Prostate gland (tissue), 2 donors: Measurements from ENCODE around the gene MAP4K4. TPM values are rescaled to one million over a fixed set of nuclear protein-coding genes. Genes with fewer than 3 reads are reported as not detected.

Source experiments
- DNase-seq: peaks from one replicate; pipeline ENCODE4 v3.0.0-alpha.2; 2019; ENCODE audit warnings: low spot score
- H3K27ac ChIP-seq, 2 donors: fragments of 200-600 bp; sonication (generic); 2 replicates each; pipeline ENCODE4 v1.5.1; 2017 to 2019
- H3K27me3 ChIP-seq: fragments of 200-600 bp; sonication (generic); replicated peaks from 2 replicates; pipeline ENCODE4 v1.5.1; 2019; ENCODE audit not compliant: insufficient read depth
- H3K36me3 ChIP-seq, 2 donors: fragments of 200-600 bp; sonication (generic); 1 replicate in 1 of 2; 2 replicates in 1 of 2; pipeline versions ENCODE4 v1.5.1 to v1.8.1; 2017 to 2019
- H3K4me1 ChIP-seq: fragments of 200-600 bp; sonication (generic); replicated peaks from 2 replicates; pipeline ENCODE4 v1.5.1; 2019
- H3K4me3 ChIP-seq, 2 donors: fragments of 200-600 bp; sonication (generic); 2 replicates each; pipeline ENCODE4 v1.5.1; 2017 to 2019
- H3K9me3 ChIP-seq: fragments of 200-600 bp; sonication (generic); 2 replicates; pipeline ENCODE4 v1.5.1; 2017
- CTCF ChIP-seq, 4 experiments: fragments of 200-600 bp in 2 of 4; fragments of 450-650 bp in 2 of 4; sonication (generic) in 2 of 4; IDR thresholded peaks; 1 replicate in 3 of 4; 2 replicates in 1 of 4; pipeline ENCODE4 v1.5.1; 2016 to 2019; ENCODE audit warnings: antibody characterized with exemption in 4 of 4, mild to moderate bottlenecking in 2 of 4, moderate library complexity in 2 of 4
- POLR2A ChIP-seq: fragments of 450-650 bp; IDR thresholded peaks from one replicate; pipeline ENCODE4 v1.6.1; 2016; ENCODE audit warnings: antibody characterized with exemption, mild to moderate bottlenecking
- POLR2AphosphoS5 ChIP-seq: sonication (generic); formaldehyde crosslinking; IDR thresholded peaks from one replicate; pipeline ENCODE4 v1.6.1; 2017; ENCODE audit warnings: antibody characterized with exemption
- WGBS: methylation state at CpG from one replicate; pipeline ENCODE4 v1.1.5; 2018; 5-methylcytosine and 5-hydroxymethylcytosine counted together
- intact Hi-C: fragments of 100-400 bp; cut with DNase I; formaldehyde crosslinking; loops from one replicate; pipeline ENCODE4 v1.14.2; 2022
- total RNA-seq, 2 donors: library from RNA; depleted of rRNA; stranded (reverse); fragments of >200 nt; gene quantifications; one replicate each; pipeline ENCODE4 v1.1.0, GENCODE V29; 2016

The MAP4K4 gene
- total RNA-seq, 2 donors from 2014 or later, result 23.6 to 107 TPM

GRCh38 chr2:101782427-101782792, 84.9 kb downstream of the MAP4K4 start:
- no peak overlapping the region for H3K4me3 ChIP-seq
- H3K27me3 ChIP-seq, result no peaks in the 10 kb centered on the region
- H3K36me3 ChIP-seq, result no peaks in the 10 kb centered on the region
- TF ChIP-seq CTCF (IDR thresholded peaks at IDR 0.05) (no peak), POLR2A (no peak), POLR2AphosphoS5 (no peak)
- 88% methylated on average over 5 of the region's 5 CpGs for WGBS
- H3K27ac ChIP-seq, result no peak overlapping the region
- intact Hi-C loops, result no loop called here
- H3K4me1 ChIP-seq, result no peaks in the 10 kb centered on the region
- no peak for DNase-seq
- no peaks in the 10 kb centered on the region for H3K9me3 ChIP-seq

- WGBS, result 91% methylated on average over 3 of the region's 3 CpGs
- Histone ChIP-seq H3K27ac (no peak overlapping the region), H3K4me1 (no peaks in the 10 kb centered on the region), H3K36me3 (no peaks in the 10 kb centered on the region), H3K9me3 (no peaks in the 10 kb centered on the region), H3K4me3 (no peak overlapping the region), H3K27me3 (no peaks in the 10 kb centered on the region)
- no peak for DNase-seq
- no peak for TF ChIP-seq CTCF (IDR thresholded peaks at IDR 0.05)
- TF ChIP-seq POLR2AphosphoS5, result no peak
- TF ChIP-seq POLR2A, result no peak
- intact Hi-C loops, result no loop called here
These were observed 89.6 kb downstream of the MAP4K4 start for GRCh38 chr2:101787097-101787496.

GRCh38 chr2:101788565-101788964, 91.1 kb downstream of the MAP4K4 start:
- H3K4me3 ChIP-seq, result no peak overlapping the region
- H3K4me1 ChIP-seq, result no peaks in the 10 kb centered on the region
- H3K27ac ChIP-seq, result no peak overlapping the region
- no peaks in the 10 kb centered on the region for H3K27me3 ChIP-seq
- H3K36me3 ChIP-seq, result no peaks in the 10 kb centered on the region
- H3K9me3 ChIP-seq, result no peaks in the 10 kb centered on the region
- 46% methylated on average over 1 of the region's 1 CpG for WGBS
- TF ChIP-seq CTCF (IDR thresholded peaks at IDR 0.05), result no peak
- TF ChIP-seq POLR2AphosphoS5, result no peak
- no peak for TF ChIP-seq POLR2A
- DNase-seq, result no peak
- intact Hi-C loops, result no loop called here

- Histone ChIP-seq H3K36me3 (no peaks in the 10 kb centered on the region), H3K27ac (no peak overlapping the region), H3K4me3 (no peak overlapping the region), H3K27me3 (no peaks in the 10 kb centered on the region), H3K4me1 (no peaks in the 10 kb centered on the region), H3K9me3 (no peaks in the 10 kb centered on the region)
- WGBS, result 86% methylated on average over 4 of the region's 4 CpGs
- no peak for DNase-seq
- intact Hi-C loops, result no loop called here
- TF ChIP-seq POLR2A (no peak), POLR2AphosphoS5 (no peak), CTCF (IDR thresholded peaks at IDR 0.05) (no peak)
These were observed 91.8 kb downstream of the MAP4K4 start for GRCh38 chr2:101788995-101789970.

DNA sequence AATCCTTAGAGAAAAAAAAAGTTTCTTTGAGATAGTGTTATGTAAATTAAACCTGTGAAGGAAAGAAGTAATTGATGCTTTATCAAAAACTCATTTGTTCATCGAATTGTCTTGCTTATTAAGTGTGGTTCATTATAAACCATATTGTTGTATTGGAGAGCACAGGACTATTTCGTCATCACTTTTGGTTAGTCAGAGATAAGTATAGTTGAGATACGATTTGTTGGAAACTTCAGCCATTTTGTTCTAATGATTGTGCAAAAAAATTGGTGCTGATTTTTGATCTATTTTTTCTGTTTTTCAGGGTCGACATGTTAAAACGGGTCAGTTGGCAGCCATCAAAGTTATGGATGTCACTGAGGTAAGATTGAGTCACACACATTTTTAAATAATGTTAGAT, 92.9 kb downstream of the MAP4K4 start:
- DNase-seq, result no peak
- TF ChIP-seq POLR2AphosphoS5 (no peak), CTCF (IDR thresholded peaks at IDR 0.05) (no peak), POLR2A (no peak)
- WGBS, result 89% methylated on average over 5 of the region's 5 CpGs
- Histone ChIP-seq H3K27ac (no peak overlapping the region), H3K36me3 (no peaks in the 10 kb centered on the region), H3K4me1 (no peaks in the 10 kb centered on the region), H3K27me3 (no peaks in the 10 kb centered on the region), H3K4me3 (no peak overlapping the region), H3K9me3 (no peaks in the 10 kb centered on the region)
- intact Hi-C loops, result no loop called here
